GM23338 (cell line): ENCODE results near the gene GCA.

Source experiments
- CREB1 ChIP-seq: fragments of 250-450 bp; sonication (Bioruptor Pico); IDR thresholded peaks from 2 replicates; pipeline ENCODE4 v1.5.0; 2020; ENCODE audit warnings: low read depth, mild to moderate bottlenecking, moderate library complexity
- CTCF ChIP-seq, 2 experiments: fragments of 200-600 bp in 1 of 2; sonication (generic) in 1 of 2; conservative IDR thresholded peaks; 2 replicates each; pipeline versions ENCODE4 v1.5.1 to v1.6.1; 2016 to 2017; ENCODE audit warnings: antibody characterized with exemption in 2 of 2, low read depth in 2 of 2, mild to moderate bottlenecking in 2 of 2, moderate library complexity in 1 of 2
- EZH2 ChIP-seq: fragments of 200-600 bp; sonication (generic); IDR thresholded peaks from one replicate; pipeline ENCODE4 v1.8.0; 2017; ENCODE audit warnings: antibody characterized with exemption, mild to moderate bottlenecking, low read depth; ENCODE audit not compliant: unreplicated experiment
- EZH2phosphoT487 ChIP-seq: fragments of 200-600 bp; sonication (generic); IDR thresholded peaks from one replicate; pipeline ENCODE4 v1.8.1; 2018; ENCODE audit warnings: antibody characterized with exemption; ENCODE audit not compliant: unreplicated experiment
- JUNB ChIP-seq: IDR thresholded peaks from one replicate; pipeline ENCODE4 v1.6.1; 2016; ENCODE audit warnings: antibody characterized with exemption; ENCODE audit not compliant: unreplicated experiment
- POLR2AphosphoS5 ChIP-seq: IDR thresholded peaks from 2 replicates; pipeline ENCODE4 v1.6.1; 2016; ENCODE audit warnings: antibody characterized with exemption, low read depth
- ZNF114 ChIP-seq: fragments of 250-450 bp; sonication (Bioruptor Pico); IDR thresholded peaks from 2 replicates; pipeline ENCODE4 v1.5.0; 2020; ENCODE audit warnings: mild to moderate bottlenecking, moderate library complexity
- TF ChIP-seq, protein P1 (sequence below): IDR thresholded peaks from 2 replicates; pipeline ENCODE4 v1.6.1; 2016; ENCODE audit warnings: antibody characterized with exemption
- TF ChIP-seq, protein P2 (sequence below): IDR thresholded peaks from one replicate; pipeline ENCODE4 v1.6.1; 2018; ENCODE audit warnings: antibody characterized with exemption; ENCODE audit not compliant: unreplicated experiment

GRCh38 chr2:162333968-162334367, 10.0 kb upstream of the GCA start:
- TF ChIP-seq EZH2phosphoT487 (no peak), CTCF (conservative IDR thresholded peaks at IDR 0.05; ENCODE audit: low read depth in 2 of 2) (peak; percentile 68 to 77), ZNF114 (CRISPR knock-in tag) (no peak), CREB1 (no peak), EZH2 (no peak), JUNB (no peak), POLR2AphosphoS5 (no peak)
- TF ChIP-seq, protein P1, sequence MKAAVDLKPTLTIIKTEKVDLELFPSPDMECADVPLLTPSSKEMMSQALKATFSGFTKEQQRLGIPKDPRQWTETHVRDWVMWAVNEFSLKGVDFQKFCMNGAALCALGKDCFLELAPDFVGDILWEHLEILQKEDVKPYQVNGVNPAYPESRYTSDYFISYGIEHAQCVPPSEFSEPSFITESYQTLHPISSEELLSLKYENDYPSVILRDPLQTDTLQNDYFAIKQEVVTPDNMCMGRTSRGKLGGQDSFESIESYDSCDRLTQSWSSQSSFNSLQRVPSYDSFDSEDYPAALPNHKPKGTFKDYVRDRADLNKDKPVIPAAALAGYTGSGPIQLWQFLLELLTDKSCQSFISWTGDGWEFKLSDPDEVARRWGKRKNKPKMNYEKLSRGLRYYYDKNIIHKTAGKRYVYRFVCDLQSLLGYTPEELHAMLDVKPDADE, result no peak
- TF ChIP-seq, protein P2, sequence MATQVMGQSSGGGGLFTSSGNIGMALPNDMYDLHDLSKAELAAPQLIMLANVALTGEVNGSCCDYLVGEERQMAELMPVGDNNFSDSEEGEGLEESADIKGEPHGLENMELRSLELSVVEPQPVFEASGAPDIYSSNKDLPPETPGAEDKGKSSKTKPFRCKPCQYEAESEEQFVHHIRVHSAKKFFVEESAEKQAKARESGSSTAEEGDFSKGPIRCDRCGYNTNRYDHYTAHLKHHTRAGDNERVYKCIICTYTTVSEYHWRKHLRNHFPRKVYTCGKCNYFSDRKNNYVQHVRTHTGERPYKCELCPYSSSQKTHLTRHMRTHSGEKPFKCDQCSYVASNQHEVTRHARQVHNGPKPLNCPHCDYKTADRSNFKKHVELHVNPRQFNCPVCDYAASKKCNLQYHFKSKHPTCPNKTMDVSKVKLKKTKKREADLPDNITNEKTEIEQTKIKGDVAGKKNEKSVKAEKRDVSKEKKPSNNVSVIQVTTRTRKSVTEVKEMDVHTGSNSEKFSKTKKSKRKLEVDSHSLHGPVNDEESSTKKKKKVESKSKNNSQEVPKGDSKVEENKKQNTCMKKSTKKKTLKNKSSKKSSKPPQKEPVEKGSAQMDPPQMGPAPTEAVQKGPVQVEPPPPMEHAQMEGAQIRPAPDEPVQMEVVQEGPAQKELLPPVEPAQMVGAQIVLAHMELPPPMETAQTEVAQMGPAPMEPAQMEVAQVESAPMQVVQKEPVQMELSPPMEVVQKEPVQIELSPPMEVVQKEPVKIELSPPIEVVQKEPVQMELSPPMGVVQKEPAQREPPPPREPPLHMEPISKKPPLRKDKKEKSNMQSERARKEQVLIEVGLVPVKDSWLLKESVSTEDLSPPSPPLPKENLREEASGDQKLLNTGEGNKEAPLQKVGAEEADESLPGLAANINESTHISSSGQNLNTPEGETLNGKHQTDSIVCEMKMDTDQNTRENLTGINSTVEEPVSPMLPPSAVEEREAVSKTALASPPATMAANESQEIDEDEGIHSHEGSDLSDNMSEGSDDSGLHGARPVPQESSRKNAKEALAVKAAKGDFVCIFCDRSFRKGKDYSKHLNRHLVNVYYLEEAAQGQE, result no peak
